ENCODE measurements around the gene CAPRIN2. TPM values are rescaled to one million over a fixed set of nuclear protein-coding genes. Genes with fewer than 3 reads are reported as not detected.

CAPRIN2 gene
- total RNA-seq, 1 experiment from 2014 or later = 27.3 TPM

DNA sequence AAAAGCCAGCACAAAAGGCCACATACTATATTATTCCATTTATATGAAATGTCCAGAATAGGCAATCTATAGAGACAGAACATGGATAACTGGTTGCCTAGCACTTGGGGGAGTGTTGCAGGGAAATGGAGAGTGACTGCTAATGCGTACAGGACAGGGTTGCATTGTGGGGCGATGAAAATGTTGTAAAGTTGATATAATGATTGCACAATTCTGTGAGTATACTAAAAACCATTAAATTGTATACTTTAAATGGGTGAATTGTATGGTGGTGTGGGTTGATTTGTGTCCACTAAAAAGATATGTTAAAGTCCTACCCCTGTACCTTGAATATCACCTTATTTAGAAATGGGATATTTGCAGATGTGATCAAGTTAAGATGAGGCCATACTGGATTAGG lies 7.0 kb upstream of the CAPRIN2 start:
- DNase-seq (ENCODE audit: low read depth) = no peak

DNA sequence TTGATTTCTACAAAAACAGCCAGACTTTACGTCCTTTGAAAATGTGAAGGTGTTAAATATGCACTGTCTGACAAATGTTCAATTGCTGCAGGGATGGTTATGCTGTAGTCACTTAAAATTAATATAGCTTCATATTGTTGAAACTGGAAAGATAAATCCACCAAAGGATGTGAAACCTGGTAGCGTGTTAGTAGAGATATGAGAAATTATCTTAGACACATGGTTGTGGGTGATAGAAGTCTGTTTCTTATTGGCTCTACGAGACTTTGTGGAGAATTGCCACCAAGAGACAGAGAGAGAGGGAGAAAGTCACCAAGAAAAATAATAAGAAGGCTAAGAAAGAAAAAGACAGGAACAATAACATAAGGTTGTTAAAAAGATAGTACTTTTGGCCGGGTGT lies 2.6 kb upstream of the CAPRIN2 start:
- DNase-seq (ENCODE audit: low read depth) = no peak

DNA sequence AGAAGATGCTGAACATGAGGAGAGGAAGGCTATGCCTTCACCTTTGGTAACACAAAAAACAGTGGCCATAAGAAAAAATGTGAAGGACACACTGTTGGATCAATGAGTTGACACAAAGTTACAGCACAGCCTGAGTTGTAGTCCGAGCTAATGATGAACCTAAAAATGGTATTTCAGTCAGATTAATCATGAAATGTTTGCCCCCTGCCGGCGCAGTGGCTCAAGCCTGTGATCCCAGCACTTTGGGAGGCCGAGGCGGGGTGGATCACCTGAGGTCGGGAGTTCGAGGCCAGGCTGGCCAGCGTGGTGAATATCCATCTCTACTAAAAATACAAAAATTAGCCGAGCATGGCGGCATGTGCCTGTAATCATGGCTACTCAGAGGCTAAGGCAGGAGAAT lies 1.3 kb upstream of the CAPRIN2 start:
- DNase-seq (ENCODE audit: low read depth) = no peak

DNA sequence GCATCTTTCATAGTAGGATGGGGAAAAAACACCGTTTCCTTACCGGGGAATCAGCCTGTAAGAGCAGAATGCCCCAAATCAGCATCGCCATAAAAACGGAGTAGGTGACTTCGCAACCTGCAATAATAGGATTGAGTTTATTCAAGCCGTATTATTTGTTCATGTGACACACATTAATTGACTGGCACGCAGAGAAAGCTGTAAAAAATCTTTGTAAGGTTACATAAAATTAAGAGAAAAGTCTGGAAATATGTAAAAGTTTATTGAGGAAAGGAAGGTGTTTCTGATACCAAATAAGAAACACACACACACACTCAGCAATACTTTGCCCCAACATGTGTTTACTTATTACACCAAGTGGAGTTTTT lies 628 bp upstream of the CAPRIN2 start:
- no peak for DNase-seq (ENCODE audit: low read depth)

DNA sequence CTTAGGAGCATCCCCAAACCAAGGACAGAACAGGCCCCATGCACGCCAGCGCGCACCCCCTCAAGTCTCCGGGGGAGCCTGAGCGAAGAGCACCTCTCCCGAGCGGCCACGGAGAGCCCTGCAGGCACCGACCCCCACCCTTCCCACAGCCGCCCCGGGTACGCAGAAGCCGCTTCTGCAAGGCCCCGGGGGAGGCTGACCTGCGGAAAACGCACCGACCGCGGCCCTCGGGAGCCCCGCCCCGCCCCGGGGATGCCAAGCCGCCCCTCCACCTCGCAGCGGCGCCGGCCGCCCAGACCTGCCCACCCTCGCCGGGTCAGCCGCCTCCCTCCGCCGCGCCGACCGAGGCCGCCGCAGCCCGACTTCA lies 385 bp downstream of the CAPRIN2 start:
- peak; percentile 24 for DNase-seq (ENCODE audit: low read depth)

DNA sequence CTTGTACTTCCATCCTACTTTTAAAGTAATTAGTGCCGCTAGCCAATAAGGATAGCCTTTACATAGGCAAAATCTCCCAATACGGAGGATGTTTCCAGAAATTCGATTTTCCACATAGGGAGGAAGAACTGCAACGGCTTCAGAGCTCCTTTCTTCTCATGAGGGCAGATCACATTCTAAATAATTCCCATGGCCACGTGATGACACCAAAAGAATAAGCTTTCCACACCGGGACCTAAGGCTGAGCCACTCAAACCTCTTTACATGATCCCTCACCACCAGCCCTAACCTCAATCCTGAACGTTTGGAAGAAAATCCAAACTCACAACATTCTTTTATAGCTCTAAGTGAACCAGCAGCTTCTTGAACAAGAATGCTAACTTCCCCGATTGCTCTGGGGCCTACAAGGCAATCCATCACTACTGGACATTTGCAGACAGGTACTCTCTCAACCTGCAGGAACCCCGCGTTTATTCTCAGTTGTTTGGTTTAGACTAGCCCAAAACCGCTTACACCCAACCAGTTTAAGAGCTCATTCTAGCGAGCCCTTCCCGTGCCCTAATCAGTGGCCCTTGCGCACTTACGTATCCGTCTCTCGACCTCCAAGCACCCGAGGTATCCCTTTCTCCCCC lies 884 bp downstream of the CAPRIN2 start:
- peak; percentile 19 for DNase-seq (ENCODE audit: low read depth)

DNA sequence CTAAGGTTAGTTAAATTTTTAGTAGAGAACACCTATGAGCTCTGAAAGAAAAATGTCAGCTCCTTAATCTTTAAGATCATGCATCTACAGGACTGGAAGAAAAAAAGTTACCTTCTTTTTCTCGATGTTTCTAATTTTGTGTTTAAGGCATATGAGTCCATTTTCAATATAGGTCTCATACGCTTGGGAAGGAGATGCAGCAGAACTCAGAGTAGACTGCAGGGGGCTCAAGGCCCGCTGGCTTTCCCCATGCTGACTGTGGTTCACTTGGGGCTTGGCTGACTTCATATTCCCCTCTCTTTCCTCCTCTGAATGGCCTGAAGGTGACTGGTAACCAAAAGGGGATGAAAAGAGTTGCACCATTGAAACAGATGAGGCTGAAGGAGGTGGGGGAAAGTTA lies 1.5 kb downstream of the CAPRIN2 start:
- peak; percentile 40 for DNase-seq (ENCODE audit: low read depth)

DNA sequence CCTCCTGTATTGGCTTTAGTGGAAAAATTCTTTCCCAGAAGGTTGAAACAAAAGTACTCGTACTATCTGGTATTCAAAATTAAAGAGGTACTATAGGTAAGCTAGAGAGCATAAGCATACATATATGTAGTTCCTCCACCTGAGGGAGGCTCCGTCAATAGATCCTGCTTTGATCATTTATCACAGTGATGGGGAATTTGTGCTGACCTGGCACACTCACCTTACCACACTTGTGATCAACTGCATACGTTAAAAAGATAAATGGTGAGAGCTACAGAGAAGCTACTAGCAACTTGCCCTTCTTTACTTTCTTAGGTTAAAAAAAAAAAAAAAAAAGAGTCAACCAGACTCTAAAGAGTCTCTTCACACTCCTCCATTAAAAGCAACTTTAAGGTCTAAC lies 2.5 kb downstream of the CAPRIN2 start:
- no peak for DNase-seq (ENCODE audit: low read depth)

DNA sequence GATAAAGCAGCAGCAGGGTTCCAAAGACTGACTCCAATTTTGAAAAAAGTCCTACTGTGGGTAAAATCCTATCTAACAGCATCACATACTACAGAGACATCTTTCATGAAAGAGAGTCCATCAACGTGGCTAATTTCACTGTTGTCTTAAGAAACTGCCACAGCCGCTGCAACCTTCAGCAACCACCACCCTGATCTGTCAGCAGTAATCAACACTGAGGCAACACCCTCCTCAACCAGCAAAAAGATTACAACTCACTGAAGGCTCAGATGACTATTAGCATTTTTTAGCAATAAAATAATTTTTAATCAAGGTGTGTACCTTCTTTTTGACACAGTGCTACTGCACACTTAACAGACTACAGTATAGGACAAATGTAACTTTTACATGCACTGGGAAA lies 6.6 kb downstream of the CAPRIN2 start:
- no peak for DNase-seq (ENCODE audit: low read depth)

DNA sequence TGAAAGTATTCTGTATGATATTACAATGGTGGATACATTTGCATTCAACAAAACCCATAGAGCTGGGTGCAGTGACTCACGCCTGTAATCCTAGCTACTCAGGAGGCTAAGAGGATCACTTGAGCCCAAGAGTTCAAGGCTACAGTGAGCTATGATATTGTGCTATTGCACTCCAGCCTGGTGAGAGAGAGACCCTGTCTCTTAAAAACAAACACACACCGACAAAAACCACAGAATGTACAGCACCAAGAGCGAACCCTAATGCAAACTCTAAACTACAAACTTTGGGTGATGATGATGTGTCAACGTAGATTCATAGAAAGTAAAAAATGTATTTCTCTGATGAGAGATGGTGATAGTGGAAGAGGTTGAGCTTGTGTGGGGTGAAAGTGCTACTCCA lies 8.6 kb downstream of the CAPRIN2 start:
- no peak for DNase-seq (ENCODE audit: low read depth)

DNA sequence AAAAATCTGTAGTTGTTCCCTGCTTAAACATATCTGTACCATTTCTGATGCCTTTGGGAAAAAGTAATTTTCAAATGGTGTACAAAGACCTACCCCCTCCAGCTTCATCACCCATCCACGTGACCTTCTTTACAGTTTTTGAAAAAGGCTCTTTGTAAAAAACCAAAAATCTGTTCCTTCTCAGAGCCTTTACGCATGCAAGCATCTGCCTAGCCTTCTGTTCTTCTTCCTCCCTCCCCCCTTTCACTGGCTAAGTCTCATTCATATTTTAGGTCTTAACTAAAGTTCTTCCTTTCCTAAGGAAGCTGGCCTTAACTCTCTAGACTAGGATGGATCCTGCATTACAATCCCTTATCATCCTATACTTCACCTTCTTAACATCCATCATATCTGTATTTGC lies 10.4 kb downstream of the CAPRIN2 start:
- no peak for DNase-seq (ENCODE audit: low read depth)

DNA sequence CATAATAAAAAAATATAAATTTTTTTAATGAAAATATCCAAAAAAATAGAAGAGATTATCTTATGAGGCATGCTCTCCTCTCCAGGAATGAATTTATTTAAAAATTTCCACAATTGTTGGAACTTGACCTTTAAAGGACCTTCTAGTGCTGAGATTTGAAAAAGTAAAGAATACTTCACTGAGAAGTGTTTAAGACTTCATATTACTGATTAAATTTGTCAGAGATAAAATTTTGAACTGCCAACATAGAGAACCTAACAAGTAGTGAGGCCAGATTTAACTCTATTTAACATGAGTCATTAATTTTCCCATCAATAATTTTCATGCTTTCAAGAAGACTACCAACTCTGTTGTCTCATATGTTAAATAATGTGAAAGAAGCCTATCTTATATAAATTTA lies 14.5 kb downstream of the CAPRIN2 start:
- DNase-seq (ENCODE audit: low read depth) = no peak

DNA sequence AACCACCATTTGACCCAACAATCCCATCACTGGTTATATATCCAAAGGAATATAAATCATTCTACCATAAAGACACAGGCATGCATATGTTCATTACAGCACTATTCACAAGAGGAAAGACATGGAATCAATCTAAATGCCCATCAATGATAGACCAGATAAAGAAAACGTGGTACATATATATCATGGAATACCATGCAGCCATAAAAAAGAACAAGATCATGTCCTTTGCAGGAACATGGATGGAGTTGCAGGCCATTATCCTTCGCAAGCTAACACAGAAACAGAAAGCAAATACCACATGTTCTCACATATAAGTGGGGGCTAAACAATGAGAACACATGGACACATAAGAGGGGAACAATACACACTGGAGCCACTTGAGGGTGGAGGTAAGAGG lies 15.7 kb downstream of the CAPRIN2 start:
- DNase-seq (ENCODE audit: low read depth) = no peak

DNA sequence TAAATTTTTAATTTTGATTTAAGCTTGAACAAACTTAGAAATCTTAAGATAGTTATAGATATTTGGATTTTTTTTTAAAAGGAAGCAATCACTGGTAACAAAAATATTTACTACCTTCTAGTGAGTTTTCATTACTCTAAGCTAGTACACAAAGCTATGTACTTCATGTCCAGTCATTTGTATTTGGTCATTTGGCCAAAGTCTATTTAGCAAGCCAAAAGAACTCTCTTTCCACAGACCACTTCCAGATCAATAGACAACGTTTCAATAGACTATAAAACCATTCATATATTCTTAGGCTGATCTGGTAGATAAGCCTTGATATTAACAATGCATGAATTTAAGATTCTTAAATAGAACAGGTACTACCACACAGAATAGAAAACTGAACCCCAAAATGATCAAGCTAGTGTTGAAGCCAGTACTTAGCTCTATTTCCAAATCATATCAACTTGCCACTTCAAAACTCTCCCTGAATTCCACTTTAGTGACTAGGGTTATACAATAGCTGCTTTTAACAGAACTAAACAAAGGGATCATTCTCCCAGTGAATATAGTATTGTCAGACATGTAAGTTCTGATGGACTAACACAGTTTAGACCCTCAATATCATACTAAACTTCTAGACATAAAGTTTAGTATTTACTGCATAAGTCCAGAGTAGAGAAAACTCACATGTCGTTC lies 21.7 kb downstream of the CAPRIN2 start:
- no peak for DNase-seq (ENCODE audit: low read depth)

DNA sequence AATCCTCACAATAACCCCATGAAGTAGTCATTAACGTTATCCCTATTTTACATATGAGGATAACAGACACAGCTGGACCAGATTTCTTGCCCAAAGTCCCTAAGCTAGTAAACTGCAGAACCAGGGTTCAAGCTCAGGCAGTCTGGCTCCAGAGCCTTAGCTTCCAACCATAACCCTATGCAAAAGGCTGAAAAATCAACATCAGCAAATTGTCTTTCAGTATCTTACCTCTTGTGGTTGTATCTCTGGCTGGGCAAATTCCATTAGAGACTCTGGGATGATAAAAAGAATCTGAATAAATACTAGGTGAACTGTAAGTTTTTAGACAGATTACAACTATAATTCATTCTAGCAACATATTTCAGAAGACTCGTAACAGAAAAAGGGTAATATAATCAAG lies 24.7 kb downstream of the CAPRIN2 start:
- no peak for DNase-seq (ENCODE audit: low read depth)

DNA sequence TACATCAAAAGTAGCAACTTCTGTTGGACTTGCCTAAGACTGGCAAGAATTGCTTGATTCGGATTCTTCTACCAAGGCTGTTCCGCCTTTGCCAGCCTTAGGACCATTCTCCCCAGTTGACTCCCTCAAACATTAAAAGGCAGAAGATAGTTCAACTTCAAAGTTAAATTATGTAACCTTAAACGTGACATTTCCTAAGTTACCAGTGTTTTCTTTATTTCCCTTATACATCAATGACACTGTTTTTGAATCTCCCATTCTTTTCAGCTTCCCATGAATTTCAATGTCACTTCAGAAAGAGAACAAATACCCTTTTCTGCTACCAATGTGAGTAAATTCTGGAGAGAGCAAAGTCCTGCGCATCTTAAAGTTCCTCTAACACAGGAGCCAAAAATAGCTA lies 25.2 kb downstream of the CAPRIN2 start:
- DNase-seq (ENCODE audit: low read depth) = no peak

DNA sequence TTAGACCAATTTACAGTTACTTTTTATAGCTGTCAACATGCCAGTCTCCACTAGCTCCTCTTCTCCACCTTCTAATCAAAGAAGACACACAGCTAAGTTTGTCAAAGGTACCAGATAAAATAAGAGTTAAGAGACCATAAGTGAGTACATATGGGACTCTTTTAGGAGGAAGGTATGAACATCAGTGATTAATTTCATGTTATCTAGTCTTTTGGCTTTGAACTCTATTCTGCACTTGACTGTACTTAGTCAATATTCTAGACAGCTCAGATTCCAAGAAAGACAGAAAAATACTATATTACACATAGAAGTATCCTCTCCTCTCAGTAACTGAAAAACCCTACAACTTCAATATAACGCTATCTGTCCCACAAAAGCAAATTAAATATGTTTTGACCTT lies 28.1 kb downstream of the CAPRIN2 start:
- no peak for DNase-seq (ENCODE audit: low read depth)

DNA sequence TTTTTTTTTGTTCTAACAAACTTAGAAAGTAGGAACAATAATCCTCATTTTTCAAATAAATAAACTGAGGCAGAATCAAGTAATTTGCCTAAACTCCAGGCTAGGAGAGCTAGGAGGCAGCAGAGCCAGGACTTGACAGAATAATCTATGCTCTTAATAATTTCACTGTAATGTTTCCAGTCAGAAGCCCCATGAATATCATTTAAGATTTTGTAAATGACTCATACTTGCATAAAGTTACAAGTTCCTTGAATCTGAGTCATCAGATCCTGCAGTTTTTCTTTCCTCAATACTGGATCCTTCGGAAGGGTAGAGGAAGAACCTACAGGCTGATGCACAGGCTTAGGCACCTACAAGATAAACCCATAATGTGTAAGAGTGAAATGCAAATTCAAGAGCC lies 29.0 kb downstream of the CAPRIN2 start:
- DNase-seq (ENCODE audit: low read depth) = peak; percentile 73

DNA sequence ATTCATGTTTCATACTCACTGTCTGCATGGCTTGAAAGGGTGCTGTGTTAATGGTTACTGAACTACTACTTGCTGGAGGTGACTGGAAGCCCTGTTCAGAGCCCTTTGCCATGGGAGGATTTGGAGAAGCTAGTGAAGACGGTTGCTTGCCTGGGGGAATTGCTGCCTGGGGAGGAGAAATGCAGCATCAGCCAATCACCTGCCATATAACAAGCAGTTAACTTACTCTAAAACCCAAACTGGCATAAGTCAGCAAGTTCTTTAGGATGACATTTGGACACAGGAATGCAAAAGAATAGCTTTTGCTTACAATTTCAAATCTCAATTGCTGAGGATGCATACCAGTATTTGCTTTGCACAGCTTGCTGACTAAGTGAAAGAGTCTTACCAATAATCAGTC lies 35.7 kb downstream of the CAPRIN2 start:
- DNase-seq (ENCODE audit: low read depth) = peak; percentile 40

DNA sequence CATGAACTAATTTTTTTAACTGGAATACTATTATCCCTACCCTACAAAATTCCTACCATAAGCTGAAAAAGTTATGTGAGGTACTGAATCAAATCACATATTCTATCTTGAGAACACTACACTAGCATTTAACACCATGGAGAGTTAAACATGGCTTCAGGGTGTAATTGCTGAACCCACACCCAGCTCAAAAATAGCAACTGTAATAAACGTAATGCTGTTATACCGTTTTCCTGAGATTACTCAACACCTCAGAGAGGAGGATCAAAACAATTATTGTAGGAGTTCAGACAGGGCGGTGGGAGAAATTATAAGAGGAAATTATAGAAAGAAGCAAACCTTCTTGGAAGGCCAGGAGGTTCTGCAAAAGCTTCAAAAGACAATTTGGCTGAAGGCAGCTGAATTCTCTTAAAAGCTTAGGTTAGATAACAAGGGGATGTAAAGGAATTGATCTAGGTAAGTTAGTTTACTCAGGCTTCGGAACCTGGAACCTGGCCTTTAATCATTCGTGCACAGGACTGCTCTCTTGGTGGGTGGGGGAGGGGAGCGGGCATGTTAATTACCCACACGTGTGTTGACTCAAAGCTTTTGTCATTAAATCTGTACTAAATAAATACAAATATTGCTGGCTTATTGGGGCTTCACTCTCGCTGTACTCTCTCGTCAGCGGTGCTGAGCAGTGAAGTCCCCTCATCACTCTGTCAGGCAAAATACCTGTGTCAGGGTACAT lies 47.0 kb downstream of the CAPRIN2 start:
- DNase-seq (ENCODE audit: low read depth) = no peak

DNA sequence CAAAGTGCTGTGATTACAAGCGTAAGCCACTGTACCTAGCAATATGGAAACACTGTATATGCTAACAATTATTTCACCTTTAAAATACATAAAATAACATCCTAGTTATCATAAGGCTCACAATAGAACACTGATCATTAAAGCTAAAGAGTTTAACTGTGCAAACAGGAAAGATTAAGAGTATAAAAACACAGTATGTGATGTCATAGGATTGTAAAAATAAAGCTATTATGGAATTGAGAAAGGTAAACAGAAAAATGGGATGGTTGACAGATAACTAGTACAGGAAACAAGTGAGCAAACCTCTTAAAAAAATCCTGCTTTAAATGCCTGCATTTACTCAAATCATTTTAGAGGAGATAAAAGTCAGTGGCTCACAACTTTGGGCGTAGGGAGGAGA lies 48.3 kb downstream of the CAPRIN2 start:
- DNase-seq (ENCODE audit: low read depth) = no peak

DNA sequence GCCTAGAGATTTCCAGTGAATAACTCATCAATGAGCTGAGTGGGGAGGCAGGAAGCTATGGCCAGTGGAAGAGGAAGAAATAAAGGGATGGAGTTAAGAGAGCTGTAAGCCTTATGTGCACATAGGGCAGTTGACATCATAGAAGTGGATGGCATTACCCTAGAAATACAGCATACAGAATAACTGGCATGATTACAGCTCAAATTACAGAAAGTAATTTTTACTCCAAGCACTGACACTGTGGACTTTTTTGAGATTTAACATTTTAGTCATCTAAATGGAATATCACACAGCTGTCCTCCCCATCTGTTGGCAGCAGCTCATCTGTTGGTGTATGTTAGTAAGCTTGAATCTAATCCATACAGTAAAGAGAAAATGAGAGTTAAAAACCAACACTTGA lies 53.7 kb downstream of the CAPRIN2 start:
- peak; percentile 80 for DNase-seq (ENCODE audit: low read depth)

DNA sequence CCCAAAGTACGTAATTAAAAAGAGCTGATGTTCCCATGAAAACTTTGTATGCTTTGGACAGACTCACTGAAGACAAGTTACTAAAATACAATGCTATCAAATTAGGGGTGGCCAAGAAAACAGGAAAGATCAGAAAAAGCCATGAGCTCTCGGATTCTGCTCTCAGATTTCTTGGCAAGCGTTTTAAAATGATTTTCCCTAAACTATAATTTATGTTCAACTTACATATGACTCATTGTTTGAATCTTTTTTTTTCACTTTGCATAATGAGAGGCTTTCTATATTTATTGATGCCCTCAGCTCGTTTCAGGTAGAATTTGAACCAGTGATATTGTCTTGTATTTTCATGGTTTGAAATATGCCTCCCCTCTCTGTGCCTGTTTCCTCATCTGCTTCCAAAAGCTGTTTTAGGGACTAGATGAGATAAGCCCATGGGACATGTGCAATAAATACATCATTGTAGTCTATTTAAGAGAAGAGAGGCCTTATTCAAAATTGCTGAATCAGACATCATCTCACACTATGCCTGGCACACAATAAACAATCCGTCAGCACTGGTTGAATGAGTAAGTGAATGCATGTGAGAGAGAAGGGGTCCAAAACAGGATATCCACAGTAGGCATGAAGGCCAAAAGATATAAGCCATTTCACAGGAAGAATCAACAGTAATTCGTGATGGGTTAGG lies 54.4 kb downstream of the CAPRIN2 start:
- DNase-seq (ENCODE audit: low read depth) = peak; percentile 4
